A549 (cell line): ENCODE data around the gene CHRNB2.

Source experiments
- CBX2 ChIP-seq: fragments of 200-600 bp; sonication (generic); IDR thresholded peaks from 2 replicates; pipeline ENCODE4 v1.6.1; 2016; ENCODE audit warnings: low read depth, mild to moderate bottlenecking, borderline replicate concordance
- CHD2 ChIP-seq: fragments of 150-350 bp; IDR thresholded peaks from 2 replicates; pipeline ENCODE4 v1.6.1; 2014; ENCODE audit warnings: low read length; ENCODE audit not compliant: partially characterized antibody
- EP300 ChIP-seq, 2 experiments: fragments of >200 bp; sonication (Bioruptor Twin); formaldehyde crosslinking; IDR thresholded peaks; 2 replicates in 1 of 2; 3 replicates in 1 of 2; pipeline ENCODE4 v1.6.1; 2016 to 2017
- FOSL2 ChIP-seq, 2 experiments: fragments of 450-650 bp in 1 of 2; fragments of >200 bp in 1 of 2; sonication (Bioruptor Twin) in 1 of 2; formaldehyde crosslinking; IDR thresholded peaks; 2 replicates each; pipeline versions ENCODE4 v1.5.0 to v1.6.1; 2016 to 2020; ENCODE audit warnings: mild to moderate bottlenecking in 1 of 2, moderate library complexity in 1 of 2
- JUN ChIP-seq, 2 experiments: fragments of >200 bp; sonication (Bioruptor Twin); formaldehyde crosslinking; IDR thresholded peaks; 2 replicates in 1 of 2; 3 replicates in 1 of 2; pipeline ENCODE4 v1.6.1; 2016 to 2017
- MAZ ChIP-seq: fragments of 150-350 bp; IDR thresholded peaks from 2 replicates; pipeline ENCODE4 v1.6.1; 2014; ENCODE audit warnings: antibody characterized with exemption, low read depth, low read length, borderline replicate concordance
- NR3C1 ChIP-seq: fragments of >200 bp; sonication (Bioruptor Twin); formaldehyde crosslinking; IDR thresholded peaks from 3 replicates; pipeline ENCODE4 v1.6.1; 2017
- POLR2A ChIP-seq: IDR thresholded peaks from 2 replicates; pipeline ENCODE4 v1.6.1; 2012; ENCODE audit warnings: mild to moderate bottlenecking, low read length
- TF ChIP-seq, protein P1 (sequence below): IDR thresholded peaks from 2 replicates; pipeline ENCODE4 v1.6.1; 2012
- TF ChIP-seq, protein P2 (sequence below): fragments of 200-600 bp; sonication (generic); IDR thresholded peaks from 2 replicates; pipeline ENCODE4 v1.6.1; 2016; ENCODE audit warnings: antibody characterized with exemption, mild to moderate bottlenecking, moderate library complexity
- TF ChIP-seq, protein P3 (sequence below): fragments of >200 bp; sonication (Bioruptor Twin); formaldehyde crosslinking; IDR thresholded peaks from 3 replicates; pipeline ENCODE4 v1.5.1; 2016

DNA sequence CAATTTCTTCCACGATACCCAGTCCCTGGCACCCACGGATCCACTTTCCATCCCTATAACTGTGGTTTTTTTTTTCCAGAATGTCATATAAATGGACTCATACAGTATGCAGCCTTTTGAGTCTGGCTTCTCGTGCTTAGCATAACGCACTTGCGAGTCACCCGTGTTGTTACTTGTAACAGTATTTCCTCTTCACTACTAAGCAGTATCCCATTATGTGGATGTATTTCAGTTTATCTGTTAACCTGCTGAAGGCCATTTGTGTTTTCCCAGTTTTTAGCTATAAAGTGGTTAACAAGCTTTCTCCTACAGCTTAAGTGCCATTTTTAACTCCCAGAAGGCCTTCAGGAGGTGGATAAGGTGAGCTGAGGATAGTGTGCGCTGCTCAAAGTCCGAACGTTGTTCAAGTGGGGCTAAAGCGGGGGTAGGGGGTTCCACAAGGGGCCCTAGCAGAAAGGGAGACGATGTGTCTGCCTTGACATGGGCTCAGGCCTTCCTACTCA lies 39.6 kb downstream of the CHRNB2 start:
- TF ChIP-seq CHD2 = no peak
- TF ChIP-seq, protein P1, sequence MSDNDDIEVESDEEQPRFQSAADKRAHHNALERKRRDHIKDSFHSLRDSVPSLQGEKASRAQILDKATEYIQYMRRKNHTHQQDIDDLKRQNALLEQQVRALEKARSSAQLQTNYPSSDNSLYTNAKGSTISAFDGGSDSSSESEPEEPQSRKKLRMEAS = no peak
- no peak for TF ChIP-seq MAZ
- TF ChIP-seq POLR2A = no peak
- TF ChIP-seq, protein P2, sequence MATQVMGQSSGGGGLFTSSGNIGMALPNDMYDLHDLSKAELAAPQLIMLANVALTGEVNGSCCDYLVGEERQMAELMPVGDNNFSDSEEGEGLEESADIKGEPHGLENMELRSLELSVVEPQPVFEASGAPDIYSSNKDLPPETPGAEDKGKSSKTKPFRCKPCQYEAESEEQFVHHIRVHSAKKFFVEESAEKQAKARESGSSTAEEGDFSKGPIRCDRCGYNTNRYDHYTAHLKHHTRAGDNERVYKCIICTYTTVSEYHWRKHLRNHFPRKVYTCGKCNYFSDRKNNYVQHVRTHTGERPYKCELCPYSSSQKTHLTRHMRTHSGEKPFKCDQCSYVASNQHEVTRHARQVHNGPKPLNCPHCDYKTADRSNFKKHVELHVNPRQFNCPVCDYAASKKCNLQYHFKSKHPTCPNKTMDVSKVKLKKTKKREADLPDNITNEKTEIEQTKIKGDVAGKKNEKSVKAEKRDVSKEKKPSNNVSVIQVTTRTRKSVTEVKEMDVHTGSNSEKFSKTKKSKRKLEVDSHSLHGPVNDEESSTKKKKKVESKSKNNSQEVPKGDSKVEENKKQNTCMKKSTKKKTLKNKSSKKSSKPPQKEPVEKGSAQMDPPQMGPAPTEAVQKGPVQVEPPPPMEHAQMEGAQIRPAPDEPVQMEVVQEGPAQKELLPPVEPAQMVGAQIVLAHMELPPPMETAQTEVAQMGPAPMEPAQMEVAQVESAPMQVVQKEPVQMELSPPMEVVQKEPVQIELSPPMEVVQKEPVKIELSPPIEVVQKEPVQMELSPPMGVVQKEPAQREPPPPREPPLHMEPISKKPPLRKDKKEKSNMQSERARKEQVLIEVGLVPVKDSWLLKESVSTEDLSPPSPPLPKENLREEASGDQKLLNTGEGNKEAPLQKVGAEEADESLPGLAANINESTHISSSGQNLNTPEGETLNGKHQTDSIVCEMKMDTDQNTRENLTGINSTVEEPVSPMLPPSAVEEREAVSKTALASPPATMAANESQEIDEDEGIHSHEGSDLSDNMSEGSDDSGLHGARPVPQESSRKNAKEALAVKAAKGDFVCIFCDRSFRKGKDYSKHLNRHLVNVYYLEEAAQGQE = no peak
- TF ChIP-seq, protein P3, sequence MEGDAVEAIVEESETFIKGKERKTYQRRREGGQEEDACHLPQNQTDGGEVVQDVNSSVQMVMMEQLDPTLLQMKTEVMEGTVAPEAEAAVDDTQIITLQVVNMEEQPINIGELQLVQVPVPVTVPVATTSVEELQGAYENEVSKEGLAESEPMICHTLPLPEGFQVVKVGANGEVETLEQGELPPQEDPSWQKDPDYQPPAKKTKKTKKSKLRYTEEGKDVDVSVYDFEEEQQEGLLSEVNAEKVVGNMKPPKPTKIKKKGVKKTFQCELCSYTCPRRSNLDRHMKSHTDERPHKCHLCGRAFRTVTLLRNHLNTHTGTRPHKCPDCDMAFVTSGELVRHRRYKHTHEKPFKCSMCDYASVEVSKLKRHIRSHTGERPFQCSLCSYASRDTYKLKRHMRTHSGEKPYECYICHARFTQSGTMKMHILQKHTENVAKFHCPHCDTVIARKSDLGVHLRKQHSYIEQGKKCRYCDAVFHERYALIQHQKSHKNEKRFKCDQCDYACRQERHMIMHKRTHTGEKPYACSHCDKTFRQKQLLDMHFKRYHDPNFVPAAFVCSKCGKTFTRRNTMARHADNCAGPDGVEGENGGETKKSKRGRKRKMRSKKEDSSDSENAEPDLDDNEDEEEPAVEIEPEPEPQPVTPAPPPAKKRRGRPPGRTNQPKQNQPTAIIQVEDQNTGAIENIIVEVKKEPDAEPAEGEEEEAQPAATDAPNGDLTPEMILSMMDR = no peak
- no peak for TF ChIP-seq JUN (IDR thresholded peaks at IDR 0.05)
- TF ChIP-seq NR3C1 = no peak
- TF ChIP-seq EP300 (IDR thresholded peaks at IDR 0.05) = no peak
- TF ChIP-seq FOSL2 (IDR thresholded peaks at IDR 0.05) = no peak
- TF ChIP-seq FOSL2 (CRISPR knock-in tag; IDR thresholded peaks at IDR 0.05) = no peak
- no peak for TF ChIP-seq CBX2
